ENCODE measurements around the gene FUOM. TPM values are rescaled to one million over a fixed set of nuclear protein-coding genes. Genes with fewer than 3 reads are reported as not detected.

FUOM gene
- total RNA-seq, 1 experiment from 2014 or later, result 16.0 TPM

- TF ChIP-seq EZH2 (IDR thresholded peaks at IDR 0.05; ENCODE audit: borderline replicate concordance, low read depth, low read length, poor library complexity, severe bottlenecking) (no peak), CTCF (conservative IDR thresholded peaks at IDR 0.05; ENCODE audit: low read depth, low read length) (no peak)
- intact Hi-C loops (cut with micrococcal nuclease; ENCODE audit: unreplicated experiment), result no loop called here
- Histone ChIP-seq H3K27me3 (replicated peaks; ENCODE audit: insufficient read depth, low read depth, low read length, poor library complexity) (peaks cover 7% of the 10 kb centered on the region), H3K4me1 (ENCODE audit: insufficient read depth, low read length, poor library complexity, severe bottlenecking) (peaks cover under 1% of the 10 kb centered on the region), H3K4me3 (ENCODE audit: low read depth, low read length, poor library complexity, severe bottlenecking) (no peak overlapping the region), H3K27ac (ENCODE audit: low read depth, low read length, poor library complexity, severe bottlenecking) (no peak overlapping the region), H3K36me3 (ENCODE audit: insufficient read depth, low read length, poor library complexity, severe bottlenecking) (no peaks in the 10 kb centered on the region), H3K9me3 (ENCODE audit: low read depth, low read length, poor library complexity, severe bottlenecking) (no peaks in the 10 kb centered on the region)
- DNase-seq (ENCODE audit: low spot score), result no peak
- no TSS peak for BruUV-seq (replicated peaks)
- POLR2A ChIA-PET (ENCODE audit: low non-redundant PET), result no interaction called here
- CTCF ChIA-PET, result no interaction called here
These were observed 15.8 kb downstream of the FUOM start for GRCh38 chr10:133341983-133342382.

- Histone ChIP-seq H3K9me3 (ENCODE audit: low read depth, low read length, poor library complexity, severe bottlenecking) (no peaks in the 10 kb centered on the region), H3K4me3 (ENCODE audit: low read depth, low read length, poor library complexity, severe bottlenecking) (no peak overlapping the region), H3K36me3 (ENCODE audit: insufficient read depth, low read length, poor library complexity, severe bottlenecking) (no peaks in the 10 kb centered on the region), H3K27ac (ENCODE audit: low read depth, low read length, poor library complexity, severe bottlenecking) (no peak overlapping the region), H3K27me3 (replicated peaks; ENCODE audit: insufficient read depth, low read depth, low read length, poor library complexity) (peaks cover 28% of the 10 kb centered on the region), H3K4me1 (ENCODE audit: insufficient read depth, low read length, poor library complexity, severe bottlenecking) (peaks cover 18% of the 10 kb centered on the region)
- TF ChIP-seq CTCF (conservative IDR thresholded peaks at IDR 0.05; ENCODE audit: low read depth, low read length) (no peak), EZH2 (IDR thresholded peaks at IDR 0.05; ENCODE audit: borderline replicate concordance, low read depth, low read length, poor library complexity, severe bottlenecking) (no peak)
- POLR2A ChIA-PET (ENCODE audit: low non-redundant PET), result no interaction called here
- CTCF ChIA-PET, result no interaction called here
- BruUV-seq (replicated peaks), result no TSS peak
- no peak for DNase-seq (ENCODE audit: low spot score)
- intact Hi-C loops (cut with micrococcal nuclease; ENCODE audit: unreplicated experiment), result no loop called here
These were observed 18.0 kb downstream of the FUOM start for GRCh38 chr10:133339708-133340380.

GRCh38 chr10:133338080-133339071, 19.4 kb downstream of the FUOM start:
- H3K27me3 ChIP-seq (replicated peaks; ENCODE audit: insufficient read depth, low read depth, low read length, poor library complexity), result peaks cover 38% of the 10 kb centered on the region
- H3K9me3 ChIP-seq (ENCODE audit: low read depth, low read length, poor library complexity, severe bottlenecking), result no peaks in the 10 kb centered on the region
- H3K4me3 ChIP-seq (ENCODE audit: low read depth, low read length, poor library complexity, severe bottlenecking), result no peak overlapping the region
- BruUV-seq (replicated peaks), result no TSS peak
- CTCF ChIA-PET, result no interaction called here
- POLR2A ChIA-PET (ENCODE audit: low non-redundant PET), result no interaction called here
- H3K27ac ChIP-seq (ENCODE audit: low read depth, low read length, poor library complexity, severe bottlenecking), result no peak overlapping the region
- no peak for TF ChIP-seq CTCF (conservative IDR thresholded peaks at IDR 0.05; ENCODE audit: low read depth, low read length)
- TF ChIP-seq EZH2 (IDR thresholded peaks at IDR 0.05; ENCODE audit: borderline replicate concordance, low read depth, low read length, poor library complexity, severe bottlenecking), result no peak
- H3K4me1 ChIP-seq (ENCODE audit: insufficient read depth, low read length, poor library complexity, severe bottlenecking), result peaks cover 18% of the 10 kb centered on the region
- no peak for DNase-seq (ENCODE audit: low spot score)
- no peaks in the 10 kb centered on the region for H3K36me3 ChIP-seq (ENCODE audit: insufficient read depth, low read length, poor library complexity, severe bottlenecking)
- intact Hi-C loops (cut with micrococcal nuclease; ENCODE audit: unreplicated experiment), result no loop called here

Measured in A673 (cell line).